ENCODE measurements around the gene LARP6.

The LARP6 gene

DNA sequence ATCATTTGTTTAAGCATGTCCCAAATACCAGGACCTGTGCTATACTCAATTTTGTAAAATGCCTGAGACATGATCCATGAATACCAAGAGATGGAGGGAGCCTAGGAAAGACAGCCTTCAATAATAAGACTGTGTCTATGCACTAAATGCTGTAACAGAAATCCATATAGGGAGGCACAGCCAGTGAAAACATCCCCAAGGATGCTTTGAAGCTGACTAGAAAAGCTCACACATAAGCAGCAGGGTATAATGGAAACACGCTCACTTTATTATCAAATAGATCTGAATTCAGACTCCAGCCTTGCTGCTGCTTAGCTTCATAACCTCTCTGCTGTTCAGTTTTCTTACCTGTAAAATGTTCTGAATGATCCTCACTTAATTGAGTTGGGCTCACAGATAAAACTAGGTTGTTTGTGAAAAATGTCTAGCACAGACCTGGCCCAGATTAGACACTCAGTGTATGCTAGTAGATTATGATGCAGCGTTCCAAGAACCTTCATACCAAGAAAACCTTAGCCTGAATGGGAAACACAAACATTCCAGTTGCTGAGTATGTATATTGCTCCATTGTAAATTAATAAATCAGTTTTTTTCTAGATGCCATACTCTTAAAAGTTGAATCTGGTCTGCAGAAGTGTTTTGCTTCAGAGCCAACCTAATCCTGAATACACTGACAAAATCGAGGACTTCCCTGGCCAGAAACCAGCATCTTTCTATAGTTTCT, 3.8 kb upstream of the LARP6 start:
- TF ChIP-seq, protein P1, sequence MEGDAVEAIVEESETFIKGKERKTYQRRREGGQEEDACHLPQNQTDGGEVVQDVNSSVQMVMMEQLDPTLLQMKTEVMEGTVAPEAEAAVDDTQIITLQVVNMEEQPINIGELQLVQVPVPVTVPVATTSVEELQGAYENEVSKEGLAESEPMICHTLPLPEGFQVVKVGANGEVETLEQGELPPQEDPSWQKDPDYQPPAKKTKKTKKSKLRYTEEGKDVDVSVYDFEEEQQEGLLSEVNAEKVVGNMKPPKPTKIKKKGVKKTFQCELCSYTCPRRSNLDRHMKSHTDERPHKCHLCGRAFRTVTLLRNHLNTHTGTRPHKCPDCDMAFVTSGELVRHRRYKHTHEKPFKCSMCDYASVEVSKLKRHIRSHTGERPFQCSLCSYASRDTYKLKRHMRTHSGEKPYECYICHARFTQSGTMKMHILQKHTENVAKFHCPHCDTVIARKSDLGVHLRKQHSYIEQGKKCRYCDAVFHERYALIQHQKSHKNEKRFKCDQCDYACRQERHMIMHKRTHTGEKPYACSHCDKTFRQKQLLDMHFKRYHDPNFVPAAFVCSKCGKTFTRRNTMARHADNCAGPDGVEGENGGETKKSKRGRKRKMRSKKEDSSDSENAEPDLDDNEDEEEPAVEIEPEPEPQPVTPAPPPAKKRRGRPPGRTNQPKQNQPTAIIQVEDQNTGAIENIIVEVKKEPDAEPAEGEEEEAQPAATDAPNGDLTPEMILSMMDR (IDR thresholded peaks at IDR 0.05; ENCODE audit: extremely low read depth, insufficient read depth, missing control alignments) = no peak
- no peak for DNase-seq (ENCODE audit: low spot score)
- in situ Hi-C loops (cut with MboI; ENCODE audit: low pct_unique_long_range_greater_than_20kb, low sequenced_read_pairs, unreplicated experiment) = no loop called here

DNA sequence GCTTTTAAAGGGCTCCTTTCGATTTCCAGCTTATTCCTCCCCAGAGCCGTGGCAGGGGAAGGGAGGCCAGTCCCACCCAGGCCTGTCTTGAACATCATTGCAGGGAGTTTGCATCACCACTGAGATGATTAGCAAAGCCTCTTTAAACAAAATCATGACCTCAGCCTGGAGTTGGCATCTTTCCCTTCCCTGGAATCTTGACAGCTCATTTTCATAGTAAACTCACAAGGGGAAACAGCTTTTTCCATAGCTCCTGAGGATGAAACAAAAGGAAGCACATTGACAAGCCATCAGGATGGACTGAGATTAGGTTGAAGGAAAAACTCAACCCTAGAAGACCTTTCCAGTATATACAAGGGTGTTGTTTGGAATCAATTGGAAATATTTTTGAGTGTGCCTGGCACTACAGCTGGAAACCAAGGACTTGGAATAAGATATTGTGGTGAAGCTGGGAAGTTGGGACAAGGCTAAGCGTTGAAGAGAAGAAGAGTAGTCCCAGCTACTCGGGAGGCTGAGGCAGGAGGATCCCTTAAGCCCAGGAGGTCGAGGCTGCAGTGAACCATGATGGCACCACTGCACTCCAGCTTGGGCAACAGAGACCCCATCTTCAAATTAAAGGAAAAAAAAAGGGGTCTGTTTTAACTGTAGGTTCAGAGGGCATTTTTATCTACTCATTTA, 3.1 kb upstream of the LARP6 start:
- TF ChIP-seq, protein P1 (IDR thresholded peaks at IDR 0.05; ENCODE audit: extremely low read depth, insufficient read depth, missing control alignments) = no peak
- no peak for DNase-seq (ENCODE audit: low spot score)
- in situ Hi-C loops (cut with MboI; ENCODE audit: low pct_unique_long_range_greater_than_20kb, low sequenced_read_pairs, unreplicated experiment) = no loop called here

DNA sequence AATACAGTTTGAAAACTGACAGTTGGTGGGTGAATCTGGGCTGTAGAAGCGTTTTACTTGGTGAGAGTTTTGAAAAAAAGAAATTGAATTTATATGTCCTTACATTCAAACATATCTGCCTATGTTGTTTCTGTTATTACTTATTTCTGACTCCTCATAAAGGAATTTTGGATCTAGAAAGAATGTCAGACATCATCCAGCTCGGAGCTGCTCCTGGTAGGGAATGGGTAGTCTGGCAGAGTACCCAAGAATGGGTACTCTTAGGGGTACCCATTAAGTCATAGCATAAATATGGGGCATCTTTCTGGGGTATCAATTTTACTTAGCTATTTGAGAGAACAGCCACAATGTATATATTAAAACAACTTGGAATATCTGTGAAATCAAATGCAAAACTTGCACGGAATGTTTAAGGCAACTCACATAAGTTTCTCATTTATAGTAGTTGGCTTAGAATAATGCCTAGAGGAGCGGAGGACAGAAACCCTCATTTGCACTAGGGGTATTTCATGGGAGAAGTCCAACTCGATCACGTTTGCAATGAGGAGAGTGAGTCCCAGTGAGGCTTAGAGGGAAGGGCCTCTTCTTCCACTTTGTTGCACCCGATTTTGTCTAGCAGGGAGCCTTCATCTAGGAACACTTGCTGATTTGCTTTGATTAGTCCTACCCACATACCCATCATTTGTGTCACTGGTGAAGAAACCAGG, 2.4 kb upstream of the LARP6 start:
- no peak for DNase-seq (ENCODE audit: low spot score)
- in situ Hi-C loops (cut with MboI; ENCODE audit: low pct_unique_long_range_greater_than_20kb, low sequenced_read_pairs, unreplicated experiment) = no loop called here
- TF ChIP-seq, protein P1 (IDR thresholded peaks at IDR 0.05; ENCODE audit: extremely low read depth, insufficient read depth, missing control alignments) = no peak

DNA sequence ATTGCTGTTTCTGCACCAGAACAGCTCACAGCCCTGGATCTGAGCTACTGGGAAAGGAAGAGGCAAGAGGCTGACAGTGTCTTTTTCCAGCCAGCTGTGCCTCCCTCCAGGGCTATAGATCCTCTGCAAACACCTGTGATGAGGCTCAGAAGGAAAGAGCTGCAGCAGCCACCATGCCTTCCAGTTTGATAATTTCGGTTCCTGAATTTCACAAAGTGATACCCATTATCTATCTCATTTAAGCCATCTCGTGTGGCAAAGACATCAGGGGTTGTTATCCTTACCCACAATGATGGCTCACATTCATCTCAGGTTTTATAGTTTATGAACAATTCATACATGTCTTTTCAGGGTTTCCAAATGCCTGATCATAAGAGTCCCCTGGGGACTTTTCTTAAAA, 1.8 kb upstream of the LARP6 start:
- DNase-seq (ENCODE audit: low spot score) = peak; percentile 48
- in situ Hi-C loops (cut with MboI; ENCODE audit: low pct_unique_long_range_greater_than_20kb, low sequenced_read_pairs, unreplicated experiment) = no loop called here
- TF ChIP-seq, protein P1 (IDR thresholded peaks at IDR 0.05; ENCODE audit: extremely low read depth, insufficient read depth, missing control alignments) = no peak

DNA sequence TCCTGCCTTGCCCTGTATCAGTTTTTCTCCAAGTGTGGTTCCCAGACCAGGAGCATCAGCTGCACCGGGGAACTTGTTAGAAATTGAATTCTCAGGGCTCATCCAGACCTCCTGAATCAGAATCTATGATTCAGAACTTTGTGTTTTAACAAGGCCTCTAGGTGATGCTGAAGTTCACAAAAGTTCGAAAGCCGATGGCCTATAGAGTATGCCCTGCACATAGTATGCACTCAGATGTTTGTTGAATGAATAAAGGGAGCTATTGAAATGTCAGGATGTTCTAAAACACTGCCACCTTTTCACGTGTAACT, 664 bp upstream of the LARP6 start:
- in situ Hi-C loops (cut with MboI; ENCODE audit: low pct_unique_long_range_greater_than_20kb, low sequenced_read_pairs, unreplicated experiment) = no loop called here
- DNase-seq (ENCODE audit: low spot score) = peak; percentile 48
- TF ChIP-seq, protein P1 (IDR thresholded peaks at IDR 0.05; ENCODE audit: extremely low read depth, insufficient read depth, missing control alignments) = peak; percentile 15

DNA sequence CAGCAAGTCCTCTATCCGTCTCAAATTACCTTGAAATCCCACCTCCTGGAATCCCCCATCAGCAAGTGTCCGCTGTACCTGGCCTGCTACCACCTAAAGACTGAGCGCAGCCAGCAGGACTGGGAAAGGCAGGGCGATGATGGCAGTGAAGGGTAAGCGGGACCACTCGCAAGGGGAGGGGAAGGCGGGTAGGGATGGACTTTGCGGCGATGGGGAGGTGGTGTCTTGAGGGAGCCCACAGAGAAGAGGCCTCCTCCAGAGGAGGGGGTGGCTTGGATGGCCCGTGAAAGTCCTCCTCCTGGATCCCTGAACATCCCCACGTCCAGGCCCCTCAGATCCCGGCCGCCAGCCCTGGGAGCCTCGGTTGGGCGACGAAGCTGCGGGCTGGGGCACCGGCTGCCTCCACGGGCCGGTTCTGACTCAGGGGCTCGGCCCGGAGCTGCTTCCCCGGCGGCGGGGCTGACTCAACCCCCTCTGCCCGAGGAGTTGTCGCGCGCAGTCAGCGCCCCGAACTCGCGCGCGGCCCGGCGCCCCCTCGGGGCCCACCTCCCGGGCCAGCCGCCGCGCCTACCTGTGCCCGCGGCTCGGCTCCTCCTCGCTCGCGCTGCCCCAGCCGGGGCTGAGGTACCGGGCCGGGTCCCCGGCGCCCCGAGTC, 512 bp downstream of the LARP6 start:
- in situ Hi-C loops (cut with MboI; ENCODE audit: low pct_unique_long_range_greater_than_20kb, low sequenced_read_pairs, unreplicated experiment) = no loop called here
- TF ChIP-seq, protein P1 (IDR thresholded peaks at IDR 0.05; ENCODE audit: extremely low read depth, insufficient read depth, missing control alignments) = no peak
- DNase-seq (ENCODE audit: low spot score) = peak; percentile 52
